ENCODE results near the gene NDFIP1. TPM values are rescaled to one million over a fixed set of nuclear protein-coding genes. Genes with fewer than 3 reads are reported as not detected.

The NDFIP1 gene
- total and polyA plus RNA-seq, 2 donors (not counting 1 experiment from before 2014, with no cell fraction given): 55.8 to 67.4 TPM

- no peaks in the 10 kb centered on the region for H3K9me3 ChIP-seq (ENCODE audit: control insufficient read depth, insufficient read depth, low read depth, low read length)
- H2AFZ ChIP-seq (ENCODE audit: low read length): no peak overlapping the region
- H3K4me3 ChIP-seq (replicated peaks in 1 of 4; ENCODE audit: control extremely low read depth in 1 of 4, insufficient read depth in 1 of 4, low read depth in 3 of 4, low read length in 4 of 4): no peak overlapping the region
- no peaks in the 10 kb centered on the region for H3K79me2 ChIP-seq (ENCODE audit: control insufficient read depth, insufficient read depth, low read length)
- no peaks in the 10 kb centered on the region for H3K27me3 ChIP-seq (ENCODE audit: control insufficient read depth, insufficient read depth, low read length)
- H3K4me2 ChIP-seq (ENCODE audit: extremely low read depth, insufficient read depth, low read length): no peak overlapping the region
- H3K36me3 ChIP-seq (ENCODE audit: control insufficient read depth, insufficient read depth, low read length): no peaks in the 10 kb centered on the region
- TF ChIP-seq CTCF (conservative IDR thresholded peaks at IDR 0.05 in 1 of 2, IDR thresholded peaks at IDR 0.05 in 1 of 2; ENCODE audit: low read depth in 1 of 2, low read length in 2 of 2): no peak
- TF ChIP-seq EZH2 (IDR thresholded peaks at IDR 0.05; ENCODE audit: low read length, missing control alignments): no peak
- no peak for DNase-seq (ENCODE audit: low read depth in 2 of 2)
- no peaks in the 10 kb centered on the region for H3K4me1 ChIP-seq (ENCODE audit: control insufficient read depth, extremely low read depth, insufficient read depth, low read length)
- H3K9ac ChIP-seq (ENCODE audit: insufficient read depth, low read length): no peak overlapping the region
- no peaks in the 10 kb centered on the region for H4K20me1 ChIP-seq (ENCODE audit: control insufficient read depth, extremely low read depth, insufficient read depth, low read length)
- H3K27ac ChIP-seq (ENCODE audit: insufficient read depth, low read length): no peak overlapping the region
Observed at GRCh38 chr5:142102980-142103740, 5.4 kb upstream of the NDFIP1 start.

DNA sequence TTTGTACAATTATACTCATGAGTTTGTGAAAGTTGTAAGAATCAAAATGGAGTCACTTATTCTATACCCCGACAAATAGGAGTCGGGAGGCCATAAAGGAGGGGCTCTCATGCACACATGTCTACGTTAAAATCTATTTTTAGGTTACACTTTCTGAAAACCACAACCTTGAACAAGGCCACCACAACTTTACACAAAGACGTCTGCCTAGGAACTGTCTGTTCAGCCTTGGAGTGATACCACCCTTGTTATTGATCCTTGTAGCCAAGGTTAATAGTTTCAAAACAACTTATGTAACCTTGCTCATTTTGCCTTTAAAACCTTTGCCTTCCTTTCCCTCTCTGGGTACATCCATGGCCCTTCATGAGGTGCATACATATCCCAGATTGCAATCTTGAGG lies 4.1 kb upstream of the NDFIP1 start:
- no peak for TF ChIP-seq EZH2 (IDR thresholded peaks at IDR 0.05; ENCODE audit: low read length, missing control alignments)
- no peak for TF ChIP-seq CTCF (conservative IDR thresholded peaks at IDR 0.05 in 1 of 2, IDR thresholded peaks at IDR 0.05 in 1 of 2; ENCODE audit: low read depth in 1 of 2, low read length in 2 of 2)
- H4K20me1 ChIP-seq (ENCODE audit: control insufficient read depth, extremely low read depth, insufficient read depth, low read length): no peaks in the 10 kb centered on the region
- H3K4me1 ChIP-seq (ENCODE audit: control insufficient read depth, extremely low read depth, insufficient read depth, low read length): peaks cover 2% of the 10 kb centered on the region
- no peaks in the 10 kb centered on the region for H3K27me3 ChIP-seq (ENCODE audit: control insufficient read depth, insufficient read depth, low read length)
- H3K4me2 ChIP-seq (ENCODE audit: extremely low read depth, insufficient read depth, low read length): no peak overlapping the region
- H3K79me2 ChIP-seq (ENCODE audit: control insufficient read depth, insufficient read depth, low read length): peaks cover 3% of the 10 kb centered on the region
- no peak overlapping the region for H3K4me3 ChIP-seq (replicated peaks in 1 of 4; ENCODE audit: control extremely low read depth in 1 of 4, insufficient read depth in 1 of 4, low read depth in 3 of 4, low read length in 4 of 4)
- no peaks in the 10 kb centered on the region for H3K9me3 ChIP-seq (ENCODE audit: control insufficient read depth, insufficient read depth, low read depth, low read length)
- DNase-seq (ENCODE audit: low read depth in 2 of 2): no peak
- H2AFZ ChIP-seq (ENCODE audit: low read length): no peak overlapping the region
- H3K27ac ChIP-seq (ENCODE audit: insufficient read depth, low read length): no peak overlapping the region
- no peaks in the 10 kb centered on the region for H3K36me3 ChIP-seq (ENCODE audit: control insufficient read depth, insufficient read depth, low read length)
- no peak overlapping the region for H3K9ac ChIP-seq (ENCODE audit: insufficient read depth, low read length)

GRCh38 chr5:142106061-142106460 lies 2.5 kb upstream of the NDFIP1 start:
- H3K27ac ChIP-seq (ENCODE audit: insufficient read depth, low read length): no peak overlapping the region
- H3K4me2 ChIP-seq (ENCODE audit: extremely low read depth, insufficient read depth, low read length): no peak overlapping the region
- H3K9ac ChIP-seq (ENCODE audit: insufficient read depth, low read length): no peak overlapping the region
- H3K4me3 ChIP-seq (replicated peaks in 1 of 4; ENCODE audit: control extremely low read depth in 1 of 4, insufficient read depth in 1 of 4, low read depth in 3 of 4, low read length in 4 of 4): no peak overlapping the region
- peaks cover 19% of the 10 kb centered on the region for H3K79me2 ChIP-seq (ENCODE audit: control insufficient read depth, insufficient read depth, low read length)
- no peak for DNase-seq (ENCODE audit: low read depth in 2 of 2)
- no peak overlapping the region for H2AFZ ChIP-seq (ENCODE audit: low read length)
- H3K36me3 ChIP-seq (ENCODE audit: control insufficient read depth, insufficient read depth, low read length): no peaks in the 10 kb centered on the region
- no peaks in the 10 kb centered on the region for H4K20me1 ChIP-seq (ENCODE audit: control insufficient read depth, extremely low read depth, insufficient read depth, low read length)
- H3K27me3 ChIP-seq (ENCODE audit: control insufficient read depth, insufficient read depth, low read length): no peaks in the 10 kb centered on the region
- TF ChIP-seq EZH2 (IDR thresholded peaks at IDR 0.05; ENCODE audit: low read length, missing control alignments) (no peak), CTCF (conservative IDR thresholded peaks at IDR 0.05 in 1 of 2, IDR thresholded peaks at IDR 0.05 in 1 of 2; ENCODE audit: low read depth in 1 of 2, low read length in 2 of 2) (no peak)
- H3K4me1 ChIP-seq (ENCODE audit: control insufficient read depth, extremely low read depth, insufficient read depth, low read length): peaks cover 2% of the 10 kb centered on the region
- H3K9me3 ChIP-seq (ENCODE audit: control insufficient read depth, insufficient read depth, low read depth, low read length): no peaks in the 10 kb centered on the region
